K562 (cell line): ENCODE measurements around the gene FASN. TPM values are rescaled to one million over a fixed set of nuclear protein-coding genes. Genes with fewer than 3 reads are reported as not detected.

Experiments used
- ARNT ChIP-seq, 2 experiments: fragments of 450-650 bp; IDR thresholded peaks; 2 replicates each; pipeline ENCODE4 v1.6.1; 2016; ENCODE audit warnings: mild to moderate bottlenecking in 1 of 2
- CCAR2 ChIP-seq: fragments of 200-400 bp; formaldehyde crosslinking; IDR thresholded peaks from 2 replicates; pipeline ENCODE4 v1.6.1; 2017; ENCODE audit warnings: mild to moderate bottlenecking, low read depth, low read length
- CHCHD3 ChIP-seq: fragments of 250-450 bp; sonication (Bioruptor Pico); IDR thresholded peaks from 2 replicates; pipeline ENCODE4 v2.1.2; 2022; ENCODE audit warnings: mild to moderate bottlenecking
- CTBP1 ChIP-seq: fragments of 450-650 bp; IDR thresholded peaks from 2 replicates; pipeline ENCODE4 v1.6.1; 2016; ENCODE audit warnings: borderline replicate concordance
- HNRNPUL1 ChIP-seq: fragments of 200-400 bp; formaldehyde crosslinking; IDR thresholded peaks from 2 replicates; pipeline ENCODE4 v1.6.1; 2017; ENCODE audit warnings: low read length
- KDM2B ChIP-seq: fragments of 250-450 bp; sonication (Bioruptor Pico); IDR thresholded peaks from 2 replicates; pipeline ENCODE4 v1.8.0; 2021; ENCODE audit warnings: mild to moderate bottlenecking, moderate library complexity
- NONO ChIP-seq, 2 experiments: fragments of 200-400 bp in 1 of 2; fragments of 450-650 bp in 1 of 2; formaldehyde crosslinking in 1 of 2; IDR thresholded peaks; 2 replicates each; pipeline ENCODE4 v1.6.1; 2017; ENCODE audit warnings: low read depth in 2 of 2, mild to moderate bottlenecking in 2 of 2, moderate library complexity in 2 of 2, low read length in 1 of 2
- PATZ1 ChIP-seq: fragments of 250-450 bp; sonication (Bioruptor Pico); IDR thresholded peaks from 2 replicates; pipeline ENCODE4 v1.5.0; 2020; ENCODE audit warnings: mild to moderate bottlenecking, borderline replicate concordance
- PHTF2 ChIP-seq: fragments of 250-450 bp; sonication (Bioruptor Pico); IDR thresholded peaks from 2 replicates; pipeline ENCODE4 v1.5.0; 2021; ENCODE audit warnings: mild to moderate bottlenecking
- SIRT6 ChIP-seq: IDR thresholded peaks from one replicate; pipeline ENCODE4 v1.6.1; 2012; ENCODE audit warnings: low read depth, mild to moderate bottlenecking, control low read depth, inconsistent platforms, low read length, moderate library complexity
- SMAD1 ChIP-seq: fragments of 150-350 bp; IDR thresholded peaks from 2 replicates; pipeline ENCODE4 v1.6.1; 2014; ENCODE audit warnings: low read length, low read depth; ENCODE audit not compliant: partially characterized antibody
- SPI1 ChIP-seq: IDR thresholded peaks from 2 replicates; pipeline ENCODE4 v1.6.1; 2011; ENCODE audit warnings: low read depth, low read length, control low read depth, borderline replicate concordance
- SRSF1 ChIP-seq: fragments of 200-400 bp; formaldehyde crosslinking; IDR thresholded peaks from 2 replicates; pipeline ENCODE4 v1.6.1; 2017; ENCODE audit warnings: mild to moderate bottlenecking, low read depth, low read length, moderate library complexity
- TBP ChIP-seq: optimal IDR thresholded peaks from 2 replicates; pipeline ENCODE3; 2011; ENCODE audit warnings: low read depth, low read length, improper control_type of control experiment
- TRIM24 ChIP-seq, 2 experiments: fragments of 450-650 bp; IDR thresholded peaks; 2 replicates each; pipeline ENCODE4 v1.6.1; 2016
- ZBTB34 ChIP-seq: fragments of 250-450 bp; sonication (Bioruptor Pico); IDR thresholded peaks from 2 replicates; pipeline ENCODE4 v1.8.0; 2021; ENCODE audit warnings: mild to moderate bottlenecking, moderate library complexity
- ZC3H11A ChIP-seq: IDR thresholded peaks from 2 replicates; pipeline ENCODE4 v1.6.1; 2012; ENCODE audit warnings: low read depth, low read length, improper control_type of control experiment
- ZNF212 ChIP-seq: fragments of 450-650 bp; formaldehyde crosslinking; IDR thresholded peaks from 2 replicates; pipeline ENCODE4 v1.4.0; 2020; ENCODE audit warnings: mild to moderate bottlenecking
- ZNF609 ChIP-seq: sonication (generic); formaldehyde crosslinking; IDR thresholded peaks from 2 replicates; pipeline ENCODE4 v1.8.1; 2023; ENCODE audit warnings: missing genetic modification reagents, mild to moderate bottlenecking, borderline replicate concordance
- ZNF766 ChIP-seq: fragments of 200-800 bp; sonication (Bioruptor generic); conservative IDR thresholded peaks from 2 replicates; pipeline ENCODE4 v1.6.1; 2016; ENCODE audit warnings: missing genetic modification characterization, missing compliant biosample characterization
- ZSCAN32 ChIP-seq: fragments of 450-650 bp; formaldehyde crosslinking; IDR thresholded peaks from 2 replicates; pipeline ENCODE4 v1.4.0; 2020; ENCODE audit warnings: mild to moderate bottlenecking, moderate library complexity
- polyA plus RNA-seq, 8 experiments: library from polyadenylated mRNA; depleted of rRNA in 4 of 8; stranded (reverse) in 5 of 8; unstranded in 3 of 8; fragments of >200 nt; fragmentation: Nextera tagmentation in 2 of 8; fragmentation: Illumina TruSeq in 1 of 8; extraction: Ambion mirVana in 2 of 8; extraction: Trizol in 1 of 8; gene quantifications; 2 replicates each; pipeline versions ENCODE4 v1.2.1 to v1.2.3, GENCODE V29; 2011 to 2014; ENCODE audit warnings: inconsistent platforms in 1 of 8, missing spikeins in 1 of 8
- total RNA-seq, 7 experiments: library from RNA; depleted of rRNA in 6 of 7; stranded (reverse); fragments of >200 nt in 6 of 7; fragmentation: Illumina TruSeq in 2 of 7; extraction: Trizol in 2 of 7; gene quantifications; 2 replicates each; pipeline versions ENCODE4 v1.2.1 to v1.2.3, GENCODE V29; 2011 to 2021; ENCODE audit warnings: low replicate concordance in 1 of 7

FASN gene
- total and polyA plus RNA-seq, 9 of the 15 experiments (the other 6 are each of a cell fraction or from before 2014, with no cell fraction given) = 0.15 to 663 (median 49.9) TPM

GRCh38 chr17:82098939-82099763, 1.1 kb upstream of the FASN start (continued):
- TF ChIP-seq CTBP1 = peak; percentile 97; the same call in 1 of the 2 replicates
- no peak for TF ChIP-seq SRSF1
- no peak for TF ChIP-seq ZSCAN32 (CRISPR knock-in tag)
- peak; percentile 61; the same call in 1 of the 2 replicates for TF ChIP-seq KDM2B
- TF ChIP-seq HNRNPUL1 = no peak
- TF ChIP-seq TRIM24 (IDR thresholded peaks at IDR 0.05) = no peak
- TF ChIP-seq PHTF2 (CRISPR knock-in tag) = no peak
- TF ChIP-seq SIRT6 = no peak
- no peak for TF ChIP-seq CHCHD3
- TF ChIP-seq ARNT (IDR thresholded peaks at IDR 0.05) = no peak
- peak; percentile 17; the same call in 1 of the 2 replicates for TF ChIP-seq ZNF609 (CRISPR knock-in tag)
- no peak for TF ChIP-seq SMAD1
- TF ChIP-seq SPI1 = 0 out of 2 replicates have a peak, but pooled peaks have one; percentile 18
- TF ChIP-seq ZNF212 (CRISPR knock-in tag) = no peak
- TF ChIP-seq ZNF766 (CRISPR knock-in tag) = peak; percentile 56; the same call in 1 of the 2 replicates
- peak in 1 of 2 experiments; percentile 14; a peak in 1 of 4 replicates for TF ChIP-seq NONO (IDR thresholded peaks at IDR 0.05; ENCODE audit: low read depth in 2 of 2, low read length in 1 of 2)
- TF ChIP-seq PATZ1 (CRISPR knock-in tag) = no peak
- no peak for TF ChIP-seq ZC3H11A
- TF ChIP-seq ZBTB34 (CRISPR knock-in tag) = peak; percentile 36; the same call in 1 of the 2 replicates
- TF ChIP-seq TBP = no peak
- TF ChIP-seq CCAR2 = no peak
